SK-N-MC (cell line): Measurements from ENCODE around the gene CDC42.

Experiments
- DNase-seq: peaks from one replicate; pipeline ENCODE4 v3.0.0-alpha.2; 2011; ENCODE audit warnings: low read depth, low spot score
- H3K27ac ChIP-seq: fragments of 200-600 bp; sonication (generic); 2 replicates; pipeline ENCODE4 v1.5.1; 2016; ENCODE audit warnings: mixed run types
- H3K36me3 ChIP-seq: fragments of 200-600 bp; sonication (generic); 2 replicates; pipeline ENCODE4 v1.6.1; 2017; ENCODE audit warnings: antibody characterized with exemption, low read length, mixed read lengths; ENCODE audit not compliant: insufficient read depth
- H3K4me3 ChIP-seq: fragments of 200-600 bp; sonication (generic); 2 replicates; pipeline ENCODE4 v1.5.1; 2016
- H3K9ac ChIP-seq: fragments of 200-600 bp; sonication (generic); 2 replicates; pipeline ENCODE4 v1.8.0; 2017; ENCODE audit warnings: mixed run types, mixed read lengths; ENCODE audit not compliant: insufficient read length
- H3K9me3 ChIP-seq: fragments of 200-600 bp; sonication (generic); 2 replicates; pipeline ENCODE4 v1.6.1; 2017; ENCODE audit warnings: low read depth, mild to moderate bottlenecking, antibody characterized with exemption, low read length, moderate library complexity, mixed read lengths
- EZH2 ChIP-seq: fragments of 200-600 bp; sonication (generic); IDR thresholded peaks from one replicate; pipeline ENCODE4 v1.6.1; 2017; ENCODE audit warnings: antibody characterized with exemption
- FOXP2 ChIP-seq: optimal IDR thresholded peaks from 2 replicates; pipeline ENCODE3; 2011; ENCODE audit warnings: mild to moderate bottlenecking, moderate library complexity; ENCODE audit not compliant: insufficient read depth; ENCODE audit errors: extremely low read length, control extremely low read depth
- POLR2AphosphoS5 ChIP-seq: IDR thresholded peaks from 2 replicates; pipeline ENCODE4 v1.6.1; 2012; ENCODE audit warnings: mild to moderate bottlenecking, low read depth, low read length, borderline replicate concordance

The CDC42 gene

DNA sequence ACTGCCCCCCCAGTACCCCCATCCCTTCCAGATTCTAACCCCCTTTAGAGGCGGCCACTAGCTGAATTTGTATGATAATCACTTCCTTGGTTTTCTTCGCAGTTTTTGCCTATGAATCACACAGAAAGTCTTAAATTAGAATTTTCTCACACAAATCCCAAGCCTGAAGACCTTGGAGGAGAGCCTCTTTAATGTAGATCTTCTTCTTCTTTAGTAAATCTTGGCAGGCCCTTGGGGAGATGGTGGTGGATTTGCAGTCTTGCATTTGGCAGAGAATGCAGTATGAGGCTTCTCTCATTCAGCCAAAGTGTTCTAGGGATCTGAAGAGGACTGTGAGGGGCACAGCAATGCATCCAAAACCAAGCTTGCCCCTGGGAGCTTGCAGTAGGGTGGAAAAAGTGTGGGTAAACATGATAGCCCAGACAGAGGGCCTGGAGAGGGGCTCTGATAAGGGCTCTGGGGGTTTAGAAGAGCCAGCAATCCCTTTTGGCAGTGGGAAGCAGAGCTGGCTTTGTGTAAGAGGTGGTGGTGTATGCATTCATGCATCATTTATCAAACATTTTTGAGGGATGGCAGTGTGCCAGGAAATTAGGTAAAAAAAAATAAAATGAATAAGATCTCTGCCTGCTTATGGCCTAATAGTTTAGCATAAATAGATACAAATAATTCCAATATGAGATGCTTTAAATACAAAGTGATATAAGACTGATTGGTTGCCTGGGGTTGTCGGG, 7.7 kb upstream of the CDC42 start:
- Histone ChIP-seq H3K36me3 (no peaks in the 10 kb centered on the region), H3K27ac (peak overlapping the region; percentile 65), H3K9ac (peak overlapping the region; percentile 8), H3K9me3 (no peaks in the 10 kb centered on the region), H3K4me3 (peak overlapping the region; percentile 39; the same call in 1 of the 2 replicates)
- TF ChIP-seq FOXP2: no peak
- TF ChIP-seq POLR2AphosphoS5: no peak
- TF ChIP-seq EZH2: no peak
- DNase-seq: peak; percentile 52

DNA sequence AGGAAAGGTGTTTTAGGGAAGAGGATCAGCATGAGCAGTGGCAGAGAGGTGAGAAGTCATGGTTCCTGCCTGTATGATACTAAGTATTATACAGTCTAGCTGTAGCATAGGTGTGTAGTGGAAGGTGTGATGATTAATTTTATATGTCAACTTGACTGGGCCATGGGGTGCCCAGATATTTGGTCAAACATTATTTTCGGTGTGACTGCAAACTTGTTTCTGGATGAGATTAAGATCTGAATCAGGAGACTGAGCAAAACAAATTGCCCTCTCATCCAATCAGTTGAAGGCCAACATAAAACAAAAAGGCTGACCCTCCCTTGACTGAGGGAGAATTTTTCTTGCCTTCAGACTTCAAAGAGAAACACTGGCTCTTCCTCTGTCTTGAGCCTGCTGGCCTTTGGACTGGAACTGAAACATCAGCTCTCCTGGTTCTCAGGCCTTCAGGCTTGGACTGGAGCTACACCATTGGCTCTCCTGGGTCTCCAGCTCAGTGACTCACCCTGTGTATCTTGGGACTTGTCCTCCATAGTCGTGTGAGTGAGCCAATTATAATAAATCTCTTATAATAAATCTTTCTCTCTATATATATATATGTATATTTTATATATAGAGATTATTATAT, 6.8 kb upstream of the CDC42 start:
- no peak for DNase-seq
- no peaks in the 10 kb centered on the region for H3K36me3 ChIP-seq
- H3K9ac ChIP-seq: no peak overlapping the region
- TF ChIP-seq FOXP2: no peak
- TF ChIP-seq EZH2: no peak
- TF ChIP-seq POLR2AphosphoS5: no peak
- H3K9me3 ChIP-seq: no peaks in the 10 kb centered on the region
- no peak overlapping the region for H3K4me3 ChIP-seq
- no peak overlapping the region for H3K27ac ChIP-seq

DNA sequence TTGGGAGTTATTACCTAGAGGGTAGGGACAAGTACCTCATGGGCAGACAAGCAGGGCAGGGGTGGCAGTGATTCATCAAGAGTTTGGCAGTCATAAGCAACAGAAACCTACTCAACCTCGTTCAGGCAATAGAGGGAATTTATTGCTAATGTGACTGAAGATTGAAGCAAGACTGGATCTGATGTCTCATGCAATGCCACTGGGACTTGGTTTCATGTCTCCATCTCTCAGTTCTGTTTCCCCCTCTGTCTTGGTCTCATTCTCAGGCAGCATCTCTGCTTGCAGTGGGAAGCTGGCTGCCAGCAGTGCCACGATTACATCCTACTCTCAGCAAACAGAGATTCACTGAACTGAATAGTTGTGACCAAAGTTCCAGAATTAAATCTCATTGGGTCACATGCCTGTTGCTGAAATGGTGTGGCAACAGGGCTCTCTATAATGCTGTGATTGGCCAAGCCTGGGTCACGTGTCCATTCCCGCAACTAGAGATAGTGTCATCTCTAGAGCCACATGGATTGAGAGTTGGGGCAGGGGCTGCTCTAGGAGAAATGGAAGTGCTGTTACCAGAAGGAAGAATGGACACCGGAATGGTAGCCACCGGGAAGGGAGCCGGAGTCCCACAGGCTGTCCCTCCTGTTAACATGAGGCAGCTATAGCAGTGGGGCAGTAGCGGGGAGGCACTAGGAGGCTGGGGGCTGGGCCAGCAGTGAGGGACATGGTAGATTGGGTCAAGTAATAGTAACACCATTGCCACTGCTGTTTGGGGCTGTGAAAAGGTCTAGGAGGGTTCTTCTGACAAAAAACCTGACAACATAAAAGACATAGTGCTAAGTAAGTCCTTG, 3.9 kb upstream of the CDC42 start:
- Histone ChIP-seq H3K9ac (no peak overlapping the region), H3K27ac (no peak overlapping the region), H3K4me3 (no peak overlapping the region), H3K9me3 (no peaks in the 10 kb centered on the region), H3K36me3 (no peaks in the 10 kb centered on the region)
- DNase-seq: no peak
- TF ChIP-seq POLR2AphosphoS5: no peak
- TF ChIP-seq EZH2: no peak
- no peak for TF ChIP-seq FOXP2

DNA sequence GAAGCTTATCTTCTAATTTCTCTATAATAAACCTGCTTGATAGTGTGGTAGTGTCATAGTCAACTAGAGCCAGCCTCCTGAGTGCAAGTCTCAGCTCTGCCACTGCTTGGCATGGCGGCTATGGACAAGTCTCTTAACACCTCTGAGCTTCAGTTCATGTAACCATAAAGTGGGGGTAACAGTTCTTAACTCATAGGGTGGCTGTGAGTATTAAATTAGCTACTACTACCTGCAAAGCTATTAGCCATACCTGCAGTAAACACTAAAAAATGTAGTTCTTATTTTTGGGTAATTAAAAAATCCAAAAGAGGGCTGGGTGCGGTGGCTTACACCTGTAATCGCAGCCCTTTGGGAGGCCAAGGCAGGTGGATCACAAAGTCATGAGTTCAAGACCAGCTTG, 2.2 kb upstream of the CDC42 start:
- H3K27ac ChIP-seq: no peak overlapping the region
- no peaks in the 10 kb centered on the region for H3K9me3 ChIP-seq
- DNase-seq: no peak
- TF ChIP-seq POLR2AphosphoS5 (no peak), FOXP2 (no peak), EZH2 (no peak)
- no peak overlapping the region for H3K4me3 ChIP-seq
- H3K36me3 ChIP-seq: peaks cover 7% of the 10 kb centered on the region
- H3K9ac ChIP-seq: no peak overlapping the region

DNA sequence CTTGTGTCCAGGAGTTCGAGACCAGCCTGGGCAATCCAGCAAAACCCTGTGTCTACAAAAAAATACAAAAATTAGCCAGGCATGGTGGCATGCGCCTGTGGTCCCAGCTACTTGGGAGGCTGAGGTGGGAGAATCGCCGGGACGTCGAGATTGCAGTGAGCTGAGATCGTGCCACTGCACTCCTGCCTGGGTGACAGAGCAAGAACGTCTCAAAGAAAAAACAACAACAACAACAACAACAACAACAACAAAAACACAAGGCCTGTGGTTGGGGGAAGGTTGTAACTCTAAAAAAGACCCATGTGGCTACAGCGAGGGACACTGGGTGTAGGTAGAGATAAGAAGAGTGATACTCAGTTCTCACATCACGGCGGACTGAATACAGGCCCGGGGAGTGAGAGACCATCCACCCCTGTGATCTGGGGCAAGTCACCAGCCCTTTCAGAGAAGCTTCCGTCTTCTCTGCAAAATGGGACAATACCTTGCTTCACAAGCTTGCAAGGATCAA, 848 bp upstream of the CDC42 start:
- H3K9ac ChIP-seq: no peak overlapping the region
- no peak for TF ChIP-seq POLR2AphosphoS5
- H3K36me3 ChIP-seq: peaks cover 19% of the 10 kb centered on the region
- H3K9me3 ChIP-seq: no peaks in the 10 kb centered on the region
- H3K27ac ChIP-seq: 0 out of 2 replicates have a peak overlapping the region, but pooled peaks have one; percentile 42
- H3K4me3 ChIP-seq: no peak overlapping the region
- no peak for DNase-seq

DNA sequence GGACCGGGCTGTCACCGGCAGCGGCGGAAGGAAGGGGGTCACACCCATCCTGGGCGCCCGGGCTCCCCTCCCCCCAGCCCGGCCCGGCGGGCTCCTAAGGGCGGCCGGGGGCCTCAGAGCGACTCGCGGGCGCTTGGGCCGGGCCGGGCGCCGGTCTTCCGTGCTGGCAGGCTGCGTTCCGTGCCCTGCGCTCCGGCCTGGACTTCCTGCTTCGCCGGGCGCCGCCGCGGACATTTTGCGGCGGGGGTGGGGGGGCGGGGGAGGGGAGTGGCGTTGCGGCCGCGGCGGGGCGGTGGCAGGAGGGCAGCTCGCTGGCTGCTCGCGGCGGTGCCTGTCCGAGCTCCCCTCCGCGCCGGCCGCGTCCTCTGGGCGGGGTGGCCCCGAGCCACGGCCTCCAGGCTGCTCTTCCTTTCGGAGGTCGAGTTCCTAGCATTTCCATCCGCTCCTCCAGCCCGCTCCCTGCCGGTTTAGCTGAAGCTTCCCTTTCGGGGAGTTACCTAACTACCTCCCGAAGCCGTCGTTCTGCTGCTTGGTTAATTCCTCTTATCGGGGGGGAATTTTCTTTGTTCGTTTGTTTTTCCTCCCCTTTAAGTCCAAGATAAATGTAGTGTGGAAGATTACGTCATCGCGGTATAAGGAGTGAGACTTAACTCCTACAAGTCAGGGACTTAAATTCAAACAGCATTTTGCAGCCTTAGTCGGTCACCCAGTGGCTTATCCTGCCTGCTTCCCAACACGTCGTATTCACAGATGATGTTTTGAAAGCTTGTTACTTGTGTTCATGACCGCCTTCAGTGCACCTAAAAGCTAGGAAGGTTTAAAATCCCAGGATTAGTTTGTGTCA, 730 bp downstream of the CDC42 start:
- DNase-seq: peak; percentile 57
- Histone ChIP-seq H3K27ac (peak overlapping the region; percentile 84), H3K36me3 (peaks cover 35% of the 10 kb centered on the region)

DNA sequence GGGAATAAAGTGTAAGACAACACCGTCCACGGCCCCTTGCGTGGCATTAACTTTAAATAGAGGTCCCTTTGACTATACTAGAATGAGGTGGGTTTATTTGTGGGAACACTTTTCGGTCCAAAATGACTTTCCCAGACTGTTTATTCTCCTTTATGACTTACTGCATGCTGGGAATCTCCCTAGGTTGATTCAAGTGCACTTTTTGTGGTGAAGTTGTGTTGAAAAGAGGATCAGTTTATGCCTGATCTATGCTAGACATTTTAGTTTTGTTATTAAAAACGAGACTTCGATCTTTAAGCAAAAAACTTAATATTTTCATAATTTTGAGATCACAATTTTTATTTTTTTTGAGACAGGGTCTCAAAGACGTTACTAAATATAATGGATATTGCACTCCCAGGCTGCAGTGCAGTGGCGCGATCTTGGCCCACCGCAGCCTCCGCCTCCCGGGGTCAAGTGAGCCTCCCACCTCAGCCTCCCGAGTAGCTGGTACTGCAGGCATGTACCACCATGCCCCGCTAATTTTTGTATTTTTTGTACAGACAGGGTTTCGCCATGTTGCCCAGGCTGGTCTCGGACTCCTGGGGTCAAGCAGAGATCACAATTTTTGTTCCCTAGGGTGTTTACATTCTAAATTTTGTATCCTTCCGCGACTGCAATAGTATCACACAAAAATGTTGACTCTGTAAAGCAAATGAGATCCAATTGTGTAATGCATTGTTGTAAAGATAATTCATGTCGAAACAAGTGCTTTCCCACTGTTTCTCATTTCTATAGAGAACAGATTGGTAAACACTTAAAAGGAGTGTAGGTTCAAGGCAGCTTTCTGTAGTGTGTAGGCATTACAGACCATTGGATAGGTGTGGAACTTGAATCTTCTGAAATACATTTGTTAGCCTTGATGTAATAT, 1.6 kb downstream of the CDC42 start:
- peak overlapping the region; percentile 84 for H3K27ac ChIP-seq
- no peak for TF ChIP-seq FOXP2
- peaks cover 36% of the 10 kb centered on the region for H3K36me3 ChIP-seq
- H3K4me3 ChIP-seq: peak overlapping the region; percentile 94
- H3K9ac ChIP-seq: peak overlapping the region; percentile 95
- DNase-seq: no peak
- H3K9me3 ChIP-seq: no peaks in the 10 kb centered on the region

More for the DNA sequence above, 730 bp downstream of the CDC42 start:
- Histone ChIP-seq H3K4me3 (peak overlapping the region; percentile 94), H3K9me3 (no peaks in the 10 kb centered on the region), H3K9ac (peak overlapping the region; percentile 95)
- no peak for TF ChIP-seq POLR2AphosphoS5
- TF ChIP-seq EZH2: no peak
- no peak for TF ChIP-seq FOXP2
